ENCODE data around the gene ALAD. TPM values are rescaled to one million over a fixed set of nuclear protein-coding genes. Genes with fewer than 3 reads are reported as not detected.

The ALAD gene
- total and polyA plus RNA-seq, 2 of the 13 experiments (the other 11 are each of a cell fraction or from before 2014, with no cell fraction given): 21.8 to 30.1 TPM

GRCh38 chr9:113381909-113382411, 19.1 kb downstream of the ALAD start (continued):
- TF ChIP-seq ZNF564 (CRISPR knock-in tag; IDR thresholded peaks at IDR 0.05) (no peak), NFAT5 (CRISPR knock-in tag; IDR thresholded peaks at IDR 0.05) (no peak), ARNT2 (CRISPR knock-in tag; IDR thresholded peaks at IDR 0.05; ENCODE audit: low read depth) (no peak), YEATS4 (CRISPR knock-in tag; IDR thresholded peaks at IDR 0.05; ENCODE audit: borderline replicate concordance) (no peak), ZNF660 (CRISPR knock-in tag; IDR thresholded peaks at IDR 0.05; ENCODE audit: borderline replicate concordance, low read depth) (no peak), ZNF329 (CRISPR knock-in tag; IDR thresholded peaks at IDR 0.05; ENCODE audit: low read depth) (no peak), ARHGAP35 (CRISPR knock-in tag; IDR thresholded peaks at IDR 0.05; ENCODE audit: borderline replicate concordance) (no peak), ZNF138 (CRISPR knock-in tag; IDR thresholded peaks at IDR 0.05; ENCODE audit: low read depth) (no peak), CHD2 (IDR thresholded peaks at IDR 0.05; ENCODE audit: low read depth, low read length) (no peak), PRDM15 (CRISPR knock-in tag; IDR thresholded peaks at IDR 0.05) (no peak)
- TF ChIP-seq, protein P1, sequence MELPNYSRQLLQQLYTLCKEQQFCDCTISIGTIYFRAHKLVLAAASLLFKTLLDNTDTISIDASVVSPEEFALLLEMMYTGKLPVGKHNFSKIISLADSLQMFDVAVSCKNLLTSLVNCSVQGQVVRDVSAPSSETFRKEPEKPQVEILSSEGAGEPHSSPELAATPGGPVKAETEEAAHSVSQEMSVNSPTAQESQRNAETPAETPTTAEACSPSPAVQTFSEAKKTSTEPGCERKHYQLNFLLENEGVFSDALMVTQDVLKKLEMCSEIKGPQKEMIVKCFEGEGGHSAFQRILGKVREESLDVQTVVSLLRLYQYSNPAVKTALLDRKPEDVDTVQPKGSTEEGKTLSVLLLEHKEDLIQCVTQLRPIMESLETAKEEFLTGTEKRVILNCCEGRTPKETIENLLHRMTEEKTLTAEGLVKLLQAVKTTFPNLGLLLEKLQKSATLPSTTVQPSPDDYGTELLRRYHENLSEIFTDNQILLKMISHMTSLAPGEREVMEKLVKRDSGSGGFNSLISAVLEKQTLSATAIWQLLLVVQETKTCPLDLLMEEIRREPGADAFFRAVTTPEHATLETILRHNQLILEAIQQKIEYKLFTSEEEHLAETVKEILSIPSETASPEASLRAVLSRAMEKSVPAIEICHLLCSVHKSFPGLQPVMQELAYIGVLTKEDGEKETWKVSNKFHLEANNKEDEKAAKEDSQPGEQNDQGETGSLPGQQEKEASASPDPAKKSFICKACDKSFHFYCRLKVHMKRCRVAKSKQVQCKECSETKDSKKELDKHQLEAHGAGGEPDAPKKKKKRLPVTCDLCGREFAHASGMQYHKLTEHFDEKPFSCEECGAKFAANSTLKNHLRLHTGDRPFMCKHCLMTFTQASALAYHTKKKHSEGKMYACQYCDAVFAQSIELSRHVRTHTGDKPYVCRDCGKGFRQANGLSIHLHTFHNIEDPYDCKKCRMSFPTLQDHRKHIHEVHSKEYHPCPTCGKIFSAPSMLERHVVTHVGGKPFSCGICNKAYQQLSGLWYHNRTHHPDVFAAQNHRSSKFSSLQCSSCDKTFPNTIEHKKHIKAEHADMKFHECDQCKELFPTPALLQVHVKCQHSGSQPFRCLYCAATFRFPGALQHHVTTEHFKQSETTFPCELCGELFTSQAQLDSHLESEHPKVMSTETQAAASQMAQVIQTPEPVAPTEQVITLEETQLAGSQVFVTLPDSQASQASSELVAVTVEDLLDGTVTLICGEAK (IDR thresholded peaks at IDR 0.05): no peak
- TF ChIP-seq, protein P1 (CRISPR knock-in tag; IDR thresholded peaks at IDR 0.05): no peak

Measured in HepG2 (cell line).